DND-41 (cell line): ENCODE measurements around the gene EFNA2.

ENCODE experiments used
- ATAC-seq: fragments of 200-7000 bp; cut with Tn5 transposase; 3 replicates; pipeline ENCODE4 v1.9.1; 2021; ENCODE audit warnings: low read depth; ENCODE audit not compliant: insufficient read depth
- DNase-seq: peaks from one replicate; pipeline ENCODE4 v3.0.0-alpha.2; 2020
- H2AFZ ChIP-seq: 2 replicates; pipeline ENCODE4 v1.6.0; 2012; ENCODE audit warnings: low read depth, low read length
- H3K27ac ChIP-seq: 2 replicates; pipeline ENCODE4 v1.5.1; 2012; ENCODE audit warnings: low read length, inconsistent platforms
- H3K27me3 ChIP-seq: fragments of 200-600 bp; sonication (generic); 2 replicates; pipeline ENCODE4 v1.6.0; 2012; ENCODE audit warnings: low read length, mild to moderate bottlenecking, inconsistent platforms; ENCODE audit not compliant: insufficient read depth, poor library complexity
- H3K36me3 ChIP-seq: 2 replicates; pipeline ENCODE4 v1.5.1; 2012; ENCODE audit warnings: low read length, inconsistent platforms; ENCODE audit not compliant: insufficient read depth
- H3K4me1 ChIP-seq: 2 replicates; pipeline ENCODE4 v1.5.1; 2012; ENCODE audit warnings: mild to moderate bottlenecking, low read length; ENCODE audit not compliant: insufficient read depth
- H3K4me2 ChIP-seq: 2 replicates; pipeline ENCODE4 v1.6.0; 2012; ENCODE audit warnings: mild to moderate bottlenecking, moderate library complexity, low read length, inconsistent platforms; ENCODE audit not compliant: insufficient read depth
- H3K4me3 ChIP-seq, 2 experiments: fragments of 200-600 bp in 1 of 2; shearing (Covaris generic) in 1 of 2; 2 replicates each; pipeline ENCODE4 v1.5.1; 2012 to 2016; ENCODE audit warnings: inconsistent platforms in 2 of 2, low read length in 2 of 2, mild to moderate bottlenecking in 2 of 2, low read depth in 1 of 2, moderate library complexity in 1 of 2
- H3K79me2 ChIP-seq: 2 replicates; pipeline ENCODE4 v1.6.0; 2012; ENCODE audit warnings: low read length, inconsistent platforms; ENCODE audit not compliant: insufficient read depth
- H3K9ac ChIP-seq: 2 replicates; pipeline ENCODE4 v1.6.0; 2012; ENCODE audit warnings: low read depth, mild to moderate bottlenecking, inconsistent platforms, low read length, moderate library complexity
- H3K9me3 ChIP-seq: 2 replicates; pipeline ENCODE4 v1.5.1; 2012; ENCODE audit warnings: low read length, moderate library complexity, mild to moderate bottlenecking, inconsistent platforms; ENCODE audit not compliant: insufficient read depth, severe bottlenecking
- H4K20me1 ChIP-seq: 2 replicates; pipeline ENCODE4 v1.6.0; 2012; ENCODE audit warnings: low read length; ENCODE audit not compliant: insufficient read depth
- CTCF ChIP-seq: IDR thresholded peaks from 2 replicates; pipeline ENCODE4 v1.5.1; 2012; ENCODE audit warnings: borderline replicate concordance, low read length, moderate library complexity, mild to moderate bottlenecking; ENCODE audit not compliant: poor library complexity, severe bottlenecking; ENCODE audit errors: extremely low read depth
- EZH2 ChIP-seq: IDR thresholded peaks from 3 replicates; pipeline ENCODE4 v1.6.1; 2012; ENCODE audit warnings: borderline replicate concordance, low read depth, mild to moderate bottlenecking, moderate library complexity, low read length, inconsistent platforms; ENCODE audit not compliant: severe bottlenecking

Gene EFNA2

GRCh38 chr19:1312767-1313694, 27.4 kb downstream of the EFNA2 start:
- H3K9me3 ChIP-seq = no peaks in the 10 kb centered on the region
- ATAC-seq (no peak), DNase-seq (no peak)
- H3K9ac ChIP-seq = no peak overlapping the region
- H4K20me1 ChIP-seq = peaks cover 4% of the 10 kb centered on the region; the same call in 1 of the 2 replicates
- H3K27ac ChIP-seq = no peak overlapping the region
- H3K4me1 ChIP-seq = no peaks in the 10 kb centered on the region
- no peak overlapping the region for H2AFZ ChIP-seq
- no peak overlapping the region for H3K4me3 ChIP-seq
- TF ChIP-seq EZH2 (no peak), CTCF (no peak)
- no peak overlapping the region for H3K4me2 ChIP-seq
- H3K36me3 ChIP-seq = no peaks in the 10 kb centered on the region
- H3K79me2 ChIP-seq = no peaks in the 10 kb centered on the region
- H3K27me3 ChIP-seq = peaks cover 6% of the 10 kb centered on the region

- Histone ChIP-seq H3K79me2 (no peaks in the 10 kb centered on the region), H3K4me1 (no peaks in the 10 kb centered on the region), H3K27ac (no peak overlapping the region), H3K4me3 (no peak overlapping the region), H3K4me2 (no peak overlapping the region), H3K36me3 (no peaks in the 10 kb centered on the region), H2AFZ (no peak overlapping the region), H4K20me1 (peaks cover 4% of the 10 kb centered on the region; the same call in 1 of the 2 replicates), H3K27me3 (peaks cover 13% of the 10 kb centered on the region), H3K9me3 (no peaks in the 10 kb centered on the region), H3K9ac (no peak overlapping the region)
- ATAC-seq (no peak), DNase-seq (no peak)
- TF ChIP-seq EZH2 (no peak), CTCF (no peak)
Measured at GRCh38 chr19:1313695-1314613, 28.3 kb downstream of the EFNA2 start.

GRCh38 chr19:1315470-1316166, 29.9 kb downstream of the EFNA2 start:
- Histone ChIP-seq H3K4me3 (no peak overlapping the region), H3K4me1 (no peaks in the 10 kb centered on the region), H3K36me3 (no peaks in the 10 kb centered on the region), H3K9ac (no peak overlapping the region), H3K27ac (no peak overlapping the region), H3K79me2 (no peaks in the 10 kb centered on the region), H3K9me3 (no peaks in the 10 kb centered on the region), H4K20me1 (peaks cover 4% of the 10 kb centered on the region; the same call in 1 of the 2 replicates), H3K27me3 (peaks cover 18% of the 10 kb centered on the region), H2AFZ (no peak overlapping the region), H3K4me2 (no peak overlapping the region)
- TF ChIP-seq EZH2 (no peak), CTCF (peak; percentile 36)
- DNase-seq = peak; percentile 29
- ATAC-seq = peak; percentile 69
